ENCODE data around the gene ALOX15B.

The ALOX15B gene

GRCh38 chr17:8007836-8008235, 31.0 kb upstream of the ALOX15B start:
- TF ChIP-seq CEBPB (IDR thresholded peaks at IDR 0.05) (no peak), RAD21 (IDR thresholded peaks at IDR 0.05; ENCODE audit: low read depth) (no peak), TAF1 (IDR thresholded peaks at IDR 0.05; ENCODE audit: low read depth) (no peak), MAX (IDR thresholded peaks at IDR 0.05) (no peak), ZBTB7A (IDR thresholded peaks at IDR 0.05; ENCODE audit: low read depth) (no peak), EP300 (IDR thresholded peaks at IDR 0.05; ENCODE audit: borderline replicate concordance) (no peak), TEAD4 (IDR thresholded peaks at IDR 0.05) (no peak), NFIC (IDR thresholded peaks at IDR 0.05) (no peak), EGR1 (IDR thresholded peaks at IDR 0.05) (no peak), YY1 (IDR thresholded peaks at IDR 0.05; ENCODE audit: low read depth) (no peak), TCF12 (IDR thresholded peaks at IDR 0.05; ENCODE audit: low read depth) (no peak), FOXM1 (IDR thresholded peaks at IDR 0.05; ENCODE audit: borderline replicate concordance, low read depth) (no peak), CREB1 (IDR thresholded peaks at IDR 0.05; ENCODE audit: low read depth) (no peak)
- TF ChIP-seq, protein P1, sequence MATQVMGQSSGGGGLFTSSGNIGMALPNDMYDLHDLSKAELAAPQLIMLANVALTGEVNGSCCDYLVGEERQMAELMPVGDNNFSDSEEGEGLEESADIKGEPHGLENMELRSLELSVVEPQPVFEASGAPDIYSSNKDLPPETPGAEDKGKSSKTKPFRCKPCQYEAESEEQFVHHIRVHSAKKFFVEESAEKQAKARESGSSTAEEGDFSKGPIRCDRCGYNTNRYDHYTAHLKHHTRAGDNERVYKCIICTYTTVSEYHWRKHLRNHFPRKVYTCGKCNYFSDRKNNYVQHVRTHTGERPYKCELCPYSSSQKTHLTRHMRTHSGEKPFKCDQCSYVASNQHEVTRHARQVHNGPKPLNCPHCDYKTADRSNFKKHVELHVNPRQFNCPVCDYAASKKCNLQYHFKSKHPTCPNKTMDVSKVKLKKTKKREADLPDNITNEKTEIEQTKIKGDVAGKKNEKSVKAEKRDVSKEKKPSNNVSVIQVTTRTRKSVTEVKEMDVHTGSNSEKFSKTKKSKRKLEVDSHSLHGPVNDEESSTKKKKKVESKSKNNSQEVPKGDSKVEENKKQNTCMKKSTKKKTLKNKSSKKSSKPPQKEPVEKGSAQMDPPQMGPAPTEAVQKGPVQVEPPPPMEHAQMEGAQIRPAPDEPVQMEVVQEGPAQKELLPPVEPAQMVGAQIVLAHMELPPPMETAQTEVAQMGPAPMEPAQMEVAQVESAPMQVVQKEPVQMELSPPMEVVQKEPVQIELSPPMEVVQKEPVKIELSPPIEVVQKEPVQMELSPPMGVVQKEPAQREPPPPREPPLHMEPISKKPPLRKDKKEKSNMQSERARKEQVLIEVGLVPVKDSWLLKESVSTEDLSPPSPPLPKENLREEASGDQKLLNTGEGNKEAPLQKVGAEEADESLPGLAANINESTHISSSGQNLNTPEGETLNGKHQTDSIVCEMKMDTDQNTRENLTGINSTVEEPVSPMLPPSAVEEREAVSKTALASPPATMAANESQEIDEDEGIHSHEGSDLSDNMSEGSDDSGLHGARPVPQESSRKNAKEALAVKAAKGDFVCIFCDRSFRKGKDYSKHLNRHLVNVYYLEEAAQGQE (IDR thresholded peaks at IDR 0.05; ENCODE audit: low read depth) = no peak
- TF ChIP-seq, protein P2, sequence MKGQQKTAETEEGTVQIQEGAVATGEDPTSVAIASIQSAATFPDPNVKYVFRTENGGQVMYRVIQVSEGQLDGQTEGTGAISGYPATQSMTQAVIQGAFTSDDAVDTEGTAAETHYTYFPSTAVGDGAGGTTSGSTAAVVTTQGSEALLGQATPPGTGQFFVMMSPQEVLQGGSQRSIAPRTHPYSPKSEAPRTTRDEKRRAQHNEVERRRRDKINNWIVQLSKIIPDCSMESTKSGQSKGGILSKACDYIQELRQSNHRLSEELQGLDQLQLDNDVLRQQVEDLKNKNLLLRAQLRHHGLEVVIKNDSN (IDR thresholded peaks at IDR 0.05) = no peak

DNA sequence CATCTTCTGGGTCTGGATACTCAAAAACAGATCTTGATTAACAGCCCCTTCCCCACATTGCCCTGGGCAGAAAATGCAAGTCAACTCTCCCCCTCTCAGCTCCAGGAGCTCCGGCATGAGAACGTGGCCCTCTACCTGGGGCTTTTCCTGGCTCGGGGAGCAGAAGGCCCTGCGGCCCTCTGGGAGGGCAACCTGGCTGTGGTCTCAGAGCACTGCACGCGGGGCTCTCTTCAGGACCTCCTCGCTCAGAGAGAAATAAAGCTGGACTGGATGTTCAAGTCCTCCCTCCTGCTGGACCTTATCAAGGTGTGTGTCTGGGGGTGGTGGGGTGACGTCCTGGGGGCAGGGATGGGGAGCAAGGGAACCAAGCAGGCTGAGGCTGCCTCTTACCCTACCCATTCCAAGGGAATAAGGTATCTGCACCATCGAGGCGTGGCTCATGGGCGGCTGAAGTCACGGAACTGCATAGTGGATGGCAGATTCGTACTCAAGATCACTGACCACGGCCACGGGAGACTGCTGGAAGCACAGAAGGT, 26.7 kb upstream of the ALOX15B start:
- TF ChIP-seq CREB1 (IDR thresholded peaks at IDR 0.05; ENCODE audit: low read depth) = no peak
- no peak for TF ChIP-seq TAF1 (IDR thresholded peaks at IDR 0.05; ENCODE audit: low read depth)
- TF ChIP-seq, protein P1 (IDR thresholded peaks at IDR 0.05; ENCODE audit: low read depth) = no peak
- TF ChIP-seq MAX (IDR thresholded peaks at IDR 0.05) = no peak
- TF ChIP-seq CEBPB (IDR thresholded peaks at IDR 0.05) = no peak

DNA sequence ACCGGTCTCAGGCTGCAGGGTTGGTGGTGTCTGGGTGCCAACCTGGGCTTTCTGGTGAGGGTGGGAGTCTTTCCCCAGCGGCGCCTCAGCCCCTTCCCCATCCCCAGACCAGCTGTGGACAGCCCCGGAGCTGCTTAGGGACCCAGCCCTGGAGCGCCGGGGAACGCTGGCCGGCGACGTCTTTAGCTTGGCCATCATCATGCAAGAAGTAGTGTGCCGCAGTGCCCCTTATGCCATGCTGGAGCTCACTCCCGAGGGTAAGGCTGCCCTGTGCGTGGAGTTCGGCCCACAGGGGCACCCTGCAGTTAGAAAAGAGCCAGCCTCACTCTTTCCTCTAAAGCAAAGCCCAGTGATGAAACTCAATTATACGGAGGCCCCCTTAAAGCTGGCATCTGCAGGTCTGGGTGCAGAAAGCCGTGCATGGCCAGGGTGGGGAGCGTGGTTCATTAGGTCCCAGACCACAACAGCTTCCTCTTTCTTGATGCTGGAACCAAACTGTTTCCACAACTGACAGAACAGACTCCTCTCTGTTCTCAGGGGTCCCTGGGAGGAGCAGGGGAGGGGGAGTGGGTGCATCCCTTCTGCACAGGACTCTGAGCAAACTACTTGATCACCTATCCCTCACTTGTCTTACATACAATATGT, 25.7 kb upstream of the ALOX15B start:
- TF ChIP-seq TAF1 (IDR thresholded peaks at IDR 0.05; ENCODE audit: low read depth) (no peak), MAX (IDR thresholded peaks at IDR 0.05) (no peak), CREB1 (IDR thresholded peaks at IDR 0.05; ENCODE audit: low read depth) (no peak), CEBPB (IDR thresholded peaks at IDR 0.05) (no peak), YY1 (IDR thresholded peaks at IDR 0.05; ENCODE audit: low read depth) (no peak), RAD21 (IDR thresholded peaks at IDR 0.05; ENCODE audit: low read depth) (no peak), TEAD4 (IDR thresholded peaks at IDR 0.05) (no peak)
- TF ChIP-seq, protein P2 (IDR thresholded peaks at IDR 0.05) = no peak
- TF ChIP-seq, protein P1 (IDR thresholded peaks at IDR 0.05; ENCODE audit: low read depth) = no peak

DNA sequence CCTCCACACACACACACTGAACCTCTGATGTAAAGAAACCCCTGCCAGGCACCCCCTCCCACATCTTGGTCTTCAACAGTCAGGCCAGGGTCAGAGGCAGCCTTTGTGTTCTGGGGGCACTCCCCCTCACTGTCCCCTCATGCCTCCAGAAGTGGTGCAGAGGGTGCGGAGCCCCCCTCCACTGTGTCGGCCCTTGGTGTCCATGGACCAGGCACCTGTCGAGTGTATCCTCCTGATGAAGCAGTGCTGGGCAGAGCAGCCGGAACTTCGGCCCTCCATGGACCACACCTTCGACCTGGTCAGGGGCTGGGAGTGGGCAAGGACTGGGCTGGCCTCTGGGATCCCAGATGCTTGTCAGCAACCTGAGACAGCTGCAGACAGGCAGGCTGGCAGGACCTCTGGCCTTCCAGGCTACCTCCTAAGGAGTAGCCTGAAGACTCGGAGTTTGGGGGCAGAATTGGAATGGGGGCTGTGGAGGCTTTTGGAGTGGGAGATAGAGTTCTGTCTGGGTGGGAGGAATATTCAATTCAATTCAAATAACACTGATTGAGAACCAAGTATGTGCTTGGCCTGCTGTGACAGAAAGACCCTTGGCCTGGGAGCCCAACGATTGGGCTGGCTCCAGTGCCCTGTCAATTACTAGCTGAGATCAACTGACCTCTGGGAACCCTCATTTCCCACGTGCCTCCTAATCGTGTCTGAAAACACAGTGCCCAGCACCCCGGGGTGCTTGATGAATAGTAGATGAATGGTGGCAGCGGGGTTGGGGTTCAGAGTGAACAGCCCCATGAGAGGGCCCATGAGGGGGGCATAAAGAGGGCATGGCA, 24.9 kb upstream of the ALOX15B start:
- TF ChIP-seq NFIC (IDR thresholded peaks at IDR 0.05) = no peak
- no peak for TF ChIP-seq CREB1 (IDR thresholded peaks at IDR 0.05; ENCODE audit: low read depth)
- TF ChIP-seq CEBPB (IDR thresholded peaks at IDR 0.05) = no peak
